H1 (cell line): ENCODE data around the gene C2orf72. TPM values are rescaled to one million over a fixed set of nuclear protein-coding genes. Genes with fewer than 3 reads are reported as not detected.

Source experiments
- ATF3 ChIP-seq: IDR thresholded peaks from 2 replicates; pipeline ENCODE4 v1.6.1; 2011; ENCODE audit warnings: low read depth, mild to moderate bottlenecking, low read length; ENCODE audit not compliant: insufficient read depth
- BCL11A ChIP-seq, 2 experiments: IDR thresholded peaks; one replicate each; pipeline ENCODE4 v1.6.1; 2011; ENCODE audit warnings: low read depth in 2 of 2, low read length in 2 of 2, mild to moderate bottlenecking in 2 of 2
- EP300 ChIP-seq, 2 experiments: IDR thresholded peaks; 1 replicate in 1 of 2; 2 replicates in 1 of 2; pipeline ENCODE4 v1.6.1; 2011 to 2012; ENCODE audit warnings: low read depth in 2 of 2, low read length in 2 of 2, mild to moderate bottlenecking in 2 of 2, borderline replicate concordance in 1 of 2, inconsistent platforms in 1 of 2, moderate library complexity in 1 of 2
- EZH2 ChIP-seq: fragments of 200-600 bp; sonication (generic); IDR thresholded peaks from 2 replicates; pipeline ENCODE4 v1.7.1; 2012; ENCODE audit warnings: low read depth, mild to moderate bottlenecking, moderate library complexity, low read length, inconsistent platforms; ENCODE audit not compliant: severe bottlenecking
- HDAC6 ChIP-seq: IDR thresholded peaks from one replicate; pipeline ENCODE4 v1.7.1; 2012; ENCODE audit warnings: low read depth, mild to moderate bottlenecking, inconsistent platforms, low read length, moderate library complexity
- SIN3A ChIP-seq, 2 experiments: IDR thresholded peaks in 1 of 2; conservative IDR thresholded peaks in 1 of 2; 2 replicates each; pipeline ENCODE4 v1.6.1; 2011 to 2012; ENCODE audit warnings: low read length in 2 of 2, improper control_type of control experiment in 1 of 2, low read depth in 1 of 2, mild to moderate bottlenecking in 1 of 2
- polyA plus RNA-seq, 7 experiments: library from polyadenylated mRNA; depleted of rRNA in 3 of 7; stranded (reverse) in 5 of 7; unstranded in 2 of 7; fragments of >200 nt in 5 of 7; fragments of 200-250 nt in 2 of 7; gene quantifications; 1 replicate in 5 of 7; 2 replicates in 1 of 7; 4 replicates in 1 of 7; pipeline versions ENCODE4 v1.2.1 to v1.2.3, GENCODE V29; 2011 to 2013; ENCODE audit warnings: missing spikeins in 2 of 7, mixed read lengths in 2 of 7
- total RNA-seq: library from RNA; stranded (reverse); fragmentation: NEBNext Ultra II Directional; extraction: Animal tissue kit (Norgen Biotek cat#: 25700); gene quantifications from 2 replicates; pipeline ENCODE4 v1.2.1, GENCODE V29; 2021

The C2orf72 gene
- total and polyA plus RNA-seq, 2 of the 8 experiments (the other 6 are each of a cell fraction or from before 2014, with no cell fraction given): 1.1 to 1.7 TPM

- no peak for TF ChIP-seq SIN3A (conservative IDR thresholded peaks at IDR 0.05 in 1 of 2, IDR thresholded peaks at IDR 0.05 in 1 of 2; ENCODE audit: low read depth in 1 of 2, low read length in 2 of 2)
- TF ChIP-seq ATF3: no peak
- TF ChIP-seq HDAC6: no peak
- TF ChIP-seq EP300 (IDR thresholded peaks at IDR 0.05; ENCODE audit: borderline replicate concordance in 1 of 2, low read depth in 2 of 2, low read length in 2 of 2): no peak
- TF ChIP-seq EZH2: no peak
- no peak for TF ChIP-seq BCL11A (IDR thresholded peaks at IDR 0.05; ENCODE audit: low read depth in 2 of 2, low read length in 2 of 2)
Observed at GRCh38 chr2:231047923-231048915, 10.9 kb downstream of the C2orf72 start (continued).
